AG10803 (cell line): ENCODE measurements around the gene TMEM266.

Source experiments
- DNase-seq: peaks from one replicate; pipeline ENCODE4 v3.0.0; 2010; ENCODE audit warnings: low read depth
- H3K4me3 ChIP-seq: 2 replicates; pipeline ENCODE4 v1.5.1; 2011; ENCODE audit warnings: mild to moderate bottlenecking, low read length, control low read depth
- TF ChIP-seq, protein P1 (sequence below): conservative IDR thresholded peaks from 2 replicates; pipeline ENCODE4 v1.5.1; 2011; ENCODE audit warnings: mild to moderate bottlenecking, low read length, control low read depth, inconsistent platforms

Gene TMEM266

DNA sequence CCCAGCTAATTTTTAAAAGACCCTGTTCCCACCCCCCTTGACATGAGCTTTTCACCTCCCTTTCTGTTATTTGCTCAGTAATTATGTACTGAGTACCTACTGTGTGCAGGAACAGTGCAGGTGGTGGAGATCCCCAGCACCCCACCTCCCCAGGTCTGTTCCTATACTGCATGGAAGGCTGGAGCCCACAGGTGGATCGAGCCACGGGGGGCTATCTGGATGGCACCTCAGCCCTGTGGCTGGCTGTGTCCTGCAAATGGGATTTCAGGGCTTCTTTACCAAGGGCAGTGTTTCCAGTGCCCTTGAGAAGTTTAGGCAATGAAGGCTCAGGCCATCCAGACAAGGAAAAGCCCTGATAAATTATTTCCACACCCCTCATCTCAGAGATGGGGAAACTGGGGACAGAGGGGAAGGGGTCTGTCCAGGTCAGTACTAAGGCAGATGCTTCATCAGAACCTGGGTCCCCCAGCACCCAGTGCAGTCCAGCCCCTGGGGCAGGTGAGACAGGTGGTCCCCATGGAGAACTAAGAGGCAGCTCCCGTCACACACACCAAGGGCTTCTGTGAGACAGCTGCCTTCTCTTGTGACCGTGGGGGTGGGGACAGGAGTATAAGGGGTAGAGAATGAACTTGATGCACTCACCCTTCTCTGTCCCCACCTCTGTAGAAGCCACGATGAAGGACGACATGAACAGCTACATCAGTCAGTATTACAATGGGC is 141.9 kb downstream of the TMEM266 start:
- TF ChIP-seq, protein P1, sequence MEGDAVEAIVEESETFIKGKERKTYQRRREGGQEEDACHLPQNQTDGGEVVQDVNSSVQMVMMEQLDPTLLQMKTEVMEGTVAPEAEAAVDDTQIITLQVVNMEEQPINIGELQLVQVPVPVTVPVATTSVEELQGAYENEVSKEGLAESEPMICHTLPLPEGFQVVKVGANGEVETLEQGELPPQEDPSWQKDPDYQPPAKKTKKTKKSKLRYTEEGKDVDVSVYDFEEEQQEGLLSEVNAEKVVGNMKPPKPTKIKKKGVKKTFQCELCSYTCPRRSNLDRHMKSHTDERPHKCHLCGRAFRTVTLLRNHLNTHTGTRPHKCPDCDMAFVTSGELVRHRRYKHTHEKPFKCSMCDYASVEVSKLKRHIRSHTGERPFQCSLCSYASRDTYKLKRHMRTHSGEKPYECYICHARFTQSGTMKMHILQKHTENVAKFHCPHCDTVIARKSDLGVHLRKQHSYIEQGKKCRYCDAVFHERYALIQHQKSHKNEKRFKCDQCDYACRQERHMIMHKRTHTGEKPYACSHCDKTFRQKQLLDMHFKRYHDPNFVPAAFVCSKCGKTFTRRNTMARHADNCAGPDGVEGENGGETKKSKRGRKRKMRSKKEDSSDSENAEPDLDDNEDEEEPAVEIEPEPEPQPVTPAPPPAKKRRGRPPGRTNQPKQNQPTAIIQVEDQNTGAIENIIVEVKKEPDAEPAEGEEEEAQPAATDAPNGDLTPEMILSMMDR: no peak
- DNase-seq: no peak
- H3K4me3 ChIP-seq: no peak overlapping the region

DNA sequence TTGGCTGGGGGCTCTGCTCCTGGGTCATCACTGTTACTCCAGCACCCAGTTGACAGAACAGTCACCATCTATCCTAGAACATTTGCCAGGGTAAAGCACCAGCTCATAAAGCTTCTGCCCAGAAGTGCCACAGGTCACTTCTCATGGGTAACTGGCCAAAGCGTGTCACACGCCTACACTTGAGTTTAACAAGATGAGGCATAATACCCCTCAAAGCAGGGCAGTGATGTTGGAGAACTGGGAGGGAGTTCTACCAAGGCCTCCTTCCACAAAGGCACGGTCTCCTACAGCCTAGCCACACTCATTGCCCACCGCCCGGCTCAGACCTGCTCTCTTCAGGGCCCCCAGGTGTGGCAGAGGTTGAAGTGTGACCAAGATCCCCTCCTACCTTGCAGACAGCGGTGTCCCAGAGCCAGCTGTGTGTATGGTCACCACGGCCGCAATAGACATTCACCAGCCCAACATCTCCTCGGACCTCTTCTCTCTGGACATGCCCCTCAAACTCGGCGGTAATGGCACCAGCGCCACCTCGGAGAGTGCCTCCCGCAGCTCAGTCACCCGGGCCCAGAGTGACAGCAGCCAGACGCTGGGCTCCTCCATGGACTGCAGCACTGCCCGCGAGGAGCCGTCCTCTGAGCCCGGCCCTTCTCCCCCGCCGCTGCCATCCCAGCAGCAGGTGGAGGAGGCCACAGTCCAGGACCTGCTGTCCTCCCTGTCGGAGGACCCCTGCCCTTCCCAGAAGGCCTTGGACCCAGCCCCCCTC is 143.7 kb downstream of the TMEM266 start:
- DNase-seq: no peak
- H3K4me3 ChIP-seq: no peak overlapping the region
- TF ChIP-seq, protein P1: no peak

DNA sequence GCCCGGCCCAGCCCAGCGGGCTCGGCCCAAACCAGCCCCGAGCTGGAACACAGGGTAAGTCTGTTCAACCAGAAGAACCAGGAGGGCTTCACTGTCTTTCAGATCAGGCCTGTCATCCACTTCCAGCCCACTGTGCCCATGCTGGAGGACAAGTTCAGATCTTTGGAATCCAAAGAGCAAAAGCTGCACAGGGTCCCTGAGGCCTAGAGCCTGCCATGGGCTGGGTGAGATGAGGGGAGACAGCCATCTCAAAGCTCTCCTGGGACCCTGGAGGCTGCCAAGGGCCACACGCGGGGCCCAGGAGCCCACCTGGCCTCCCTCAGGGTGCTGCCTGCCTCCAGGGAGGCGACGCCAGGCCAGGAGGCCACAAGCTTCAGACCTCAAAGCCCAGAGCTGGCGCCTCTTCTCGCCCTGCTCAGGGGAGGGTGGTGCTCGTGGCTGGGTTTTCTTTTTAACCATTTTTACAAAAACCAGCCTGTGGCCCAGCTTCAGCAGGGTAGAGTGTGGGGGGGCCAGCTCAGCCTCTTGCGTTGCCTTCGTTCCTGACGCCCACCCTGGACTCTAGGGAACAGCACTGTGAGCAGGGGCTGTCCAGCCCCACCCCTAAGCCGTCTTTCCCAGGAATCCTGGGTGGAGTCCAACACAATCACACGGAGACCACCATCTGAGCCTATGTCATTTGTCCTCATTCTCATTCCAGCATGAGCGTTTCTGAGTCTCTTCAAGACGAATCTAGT is 144.5 kb downstream of the TMEM266 start:
- DNase-seq: no peak
- no peak overlapping the region for H3K4me3 ChIP-seq
- TF ChIP-seq, protein P1: no peak

DNA sequence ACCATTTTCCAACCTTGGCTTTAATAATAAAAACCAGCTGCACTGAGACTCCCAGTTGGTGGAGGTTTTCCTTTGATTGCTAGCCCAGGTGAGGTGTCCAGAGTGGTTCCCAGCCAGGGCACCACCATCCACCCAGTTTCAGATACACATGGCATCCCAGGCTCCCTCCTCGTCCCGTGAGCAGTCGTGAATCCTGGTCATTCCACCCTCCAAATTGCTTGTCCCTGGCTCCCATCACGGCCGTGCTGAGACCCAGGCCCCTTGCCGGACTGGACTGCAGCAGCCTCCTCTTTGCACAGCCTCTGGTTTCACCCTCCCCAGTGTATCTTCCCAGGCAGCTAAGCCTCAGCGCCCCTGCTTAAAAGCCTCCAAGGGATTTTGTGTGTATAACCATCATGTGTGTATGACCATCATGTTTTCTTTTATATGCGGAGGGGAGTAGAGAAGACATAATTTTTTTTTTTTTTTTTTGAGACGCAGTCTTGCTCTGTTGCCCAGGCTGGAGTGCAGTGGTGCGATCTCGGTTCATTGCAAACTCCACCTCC is 145.2 kb downstream of the TMEM266 start:
- no peak overlapping the region for H3K4me3 ChIP-seq
- no peak for DNase-seq
- TF ChIP-seq, protein P1: no peak

DNA sequence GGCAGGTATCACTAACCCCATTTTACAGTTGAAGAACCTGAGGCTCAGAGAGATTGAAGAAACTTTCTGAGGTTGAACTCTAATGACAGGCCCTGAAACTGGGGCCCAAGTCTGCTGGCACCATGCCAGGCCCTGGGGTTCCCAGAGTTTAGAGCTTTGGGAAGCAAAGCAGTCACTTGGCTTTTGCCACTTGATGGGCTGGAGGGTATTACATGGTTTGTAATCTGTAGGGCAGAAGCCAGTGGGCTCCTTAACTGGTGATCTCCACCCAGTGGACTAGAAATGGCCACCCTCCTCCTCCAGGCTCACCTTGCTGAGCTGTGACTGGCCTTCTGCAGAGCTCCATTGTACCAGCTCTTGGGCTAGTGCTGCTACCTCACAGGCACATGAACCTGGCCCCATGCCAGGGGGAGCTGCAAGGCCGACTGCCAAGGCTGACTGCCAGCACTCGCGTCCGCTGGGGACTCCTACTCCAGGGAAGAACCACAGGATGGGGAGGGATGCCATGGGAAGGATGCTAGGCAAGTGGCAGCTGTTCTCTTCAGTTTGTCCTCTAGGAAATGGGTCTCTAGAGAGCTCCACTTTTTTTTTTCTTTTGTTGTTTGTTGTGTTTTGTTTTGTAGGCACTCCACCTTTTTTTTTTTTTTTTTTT is 146.7 kb downstream of the TMEM266 start:
- DNase-seq: peak; percentile 33
- H3K4me3 ChIP-seq: no peak overlapping the region
- TF ChIP-seq, protein P1: no peak

DNA sequence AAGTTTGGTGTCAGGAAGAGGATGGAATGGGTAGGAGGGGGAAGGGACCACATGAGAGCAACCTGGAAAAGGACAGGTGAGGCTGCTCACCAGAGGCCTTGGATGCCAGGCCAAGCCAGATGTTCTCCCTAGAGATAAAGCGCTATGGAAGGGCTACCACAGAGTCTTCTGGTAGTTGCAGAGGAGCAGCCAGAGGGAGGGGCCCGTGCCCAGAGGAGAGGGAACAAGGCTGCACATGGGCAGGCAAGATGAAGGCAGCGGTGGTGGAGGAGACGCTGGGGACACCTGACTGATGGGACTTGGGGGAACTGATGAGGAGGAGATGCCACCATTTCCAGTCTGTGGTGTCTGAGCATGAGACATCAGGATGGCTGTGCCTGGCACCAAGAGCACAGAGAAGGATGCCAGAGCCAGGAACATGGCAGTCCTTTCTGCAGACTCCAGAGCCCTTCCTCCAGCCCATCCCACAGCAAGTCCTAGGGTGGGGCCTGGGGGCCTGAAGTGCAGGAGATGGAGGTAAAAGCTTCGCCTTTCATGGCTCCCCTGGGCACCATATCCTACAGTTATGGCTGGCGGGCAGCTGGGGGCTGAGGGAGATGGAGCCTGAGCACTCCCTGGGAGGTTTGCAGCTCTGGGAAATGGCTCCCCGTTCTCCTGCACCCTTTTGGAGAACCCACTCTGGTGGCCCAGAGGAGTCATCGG is 148.4 kb downstream of the TMEM266 start:
- no peak for DNase-seq
- TF ChIP-seq, protein P1: no peak
- no peak overlapping the region for H3K4me3 ChIP-seq
